HG03103 (cell line): Measurements from ENCODE around the gene C10orf120.

Experiments
- ATAC-seq: cut with Tn5 transposase; IDR thresholded peaks from one replicate; pipeline ENCODE4 v1.9.1; 2021; ENCODE audit warnings: low read depth; ENCODE audit not compliant: unreplicated experiment

C10orf120 gene

GRCh38 chr10:122663516-122664130, 36.0 kb downstream of the C10orf120 start:
- ATAC-seq: no peak

- ATAC-seq: no peak
Measured at GRCh38 chr10:122662231-122662630, 37.4 kb downstream of the C10orf120 start.

- ATAC-seq: no peak
Measured at GRCh38 chr10:122660696-122661095, 39.0 kb downstream of the C10orf120 start.

- no peak for ATAC-seq
Measured at GRCh38 chr10:122659651-122660050, 40.0 kb downstream of the C10orf120 start.

- ATAC-seq: no peak
Measured at GRCh38 chr10:122659126-122659525, 40.5 kb downstream of the C10orf120 start.

- no peak for ATAC-seq
Measured at GRCh38 chr10:122658356-122659049, 41.1 kb downstream of the C10orf120 start.

GRCh38 chr10:122657729-122658128, 41.9 kb downstream of the C10orf120 start:
- ATAC-seq: no peak

GRCh38 chr10:122657255-122657654, 42.4 kb downstream of the C10orf120 start:
- no peak for ATAC-seq

- ATAC-seq: no peak
Measured at GRCh38 chr10:122656741-122657140, 42.9 kb downstream of the C10orf120 start.

- ATAC-seq: no peak
Measured at GRCh38 chr10:122656308-122656705, 43.3 kb downstream of the C10orf120 start.

- ATAC-seq: no peak
Measured at GRCh38 chr10:122655524-122656307, 43.9 kb downstream of the C10orf120 start.

GRCh38 chr10:122650331-122650730, 49.3 kb downstream of the C10orf120 start:
- ATAC-seq: no peak

- ATAC-seq: no peak
Measured at GRCh38 chr10:122649903-122650302, 49.7 kb downstream of the C10orf120 start.

GRCh38 chr10:122648599-122649428, 50.8 kb downstream of the C10orf120 start:
- ATAC-seq: no peak
